GM12872 (cell line): ENCODE data around the gene FAXDC2.

Experiments used
- CTCF ChIP-seq: IDR thresholded peaks from 3 replicates; pipeline ENCODE4 v1.5.1; 2011; ENCODE audit warnings: low read depth, mild to moderate bottlenecking, low read length, moderate library complexity; ENCODE audit not compliant: insufficient read depth

FAXDC2 gene

GRCh38 chr5:154823605-154824004, 26.8 kb downstream of the FAXDC2 start:
- no peak for TF ChIP-seq CTCF

- no peak for TF ChIP-seq CTCF
Measured at GRCh38 chr5:154820383-154820782, 30.0 kb downstream of the FAXDC2 start.

- TF ChIP-seq CTCF = no peak
Measured at GRCh38 chr5:154819546-154819945, 30.9 kb downstream of the FAXDC2 start.

- no peak for TF ChIP-seq CTCF
Measured at GRCh38 chr5:154818471-154819116, 31.8 kb downstream of the FAXDC2 start.

- TF ChIP-seq CTCF = no peak
Measured at GRCh38 chr5:154817815-154818214, 32.6 kb downstream of the FAXDC2 start.

- TF ChIP-seq CTCF = no peak
Measured at GRCh38 chr5:154816891-154817492, 33.4 kb downstream of the FAXDC2 start.

GRCh38 chr5:154815684-154816247, 34.6 kb downstream of the FAXDC2 start:
- TF ChIP-seq CTCF = no peak
